NCI-H2196 treated with DMSO at 0.1 percent for 48 hours (cell line): Measurements from ENCODE around the gene LLGL1.

Source experiments
- DNase-seq: peaks from one replicate; lab custom pipeline; 2025; ENCODE audit not compliant: unreplicated experiment; lab: John Stamatoyannopoulos, UW

The LLGL1 gene

DNA sequence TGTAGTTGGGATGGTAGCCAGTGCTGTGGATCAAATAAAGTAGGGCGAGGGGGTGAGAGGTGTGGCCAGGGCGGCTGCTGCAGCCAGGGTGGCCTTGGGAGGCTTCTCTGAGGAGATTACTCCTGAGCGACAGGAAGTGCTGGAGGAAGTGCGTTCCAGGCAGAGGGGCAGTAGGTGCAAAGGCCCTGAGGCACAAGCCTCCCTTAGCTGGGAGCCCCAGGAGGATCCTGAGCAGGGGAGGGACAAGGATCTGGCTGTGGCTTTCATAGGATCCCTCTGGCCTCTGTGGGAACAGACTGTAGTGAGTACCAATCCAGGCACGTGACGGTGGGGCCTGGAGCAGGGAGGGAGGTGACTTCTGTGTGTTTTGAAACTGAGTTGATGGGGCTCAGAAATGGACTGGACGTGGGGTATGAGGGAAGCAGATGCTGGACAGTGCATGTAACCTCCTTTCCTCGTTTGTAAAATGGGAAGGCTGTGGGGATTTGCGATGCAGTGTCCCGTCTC is 2.8 kb downstream of the LLGL1 start:
- DNase-seq = no peak

DNA sequence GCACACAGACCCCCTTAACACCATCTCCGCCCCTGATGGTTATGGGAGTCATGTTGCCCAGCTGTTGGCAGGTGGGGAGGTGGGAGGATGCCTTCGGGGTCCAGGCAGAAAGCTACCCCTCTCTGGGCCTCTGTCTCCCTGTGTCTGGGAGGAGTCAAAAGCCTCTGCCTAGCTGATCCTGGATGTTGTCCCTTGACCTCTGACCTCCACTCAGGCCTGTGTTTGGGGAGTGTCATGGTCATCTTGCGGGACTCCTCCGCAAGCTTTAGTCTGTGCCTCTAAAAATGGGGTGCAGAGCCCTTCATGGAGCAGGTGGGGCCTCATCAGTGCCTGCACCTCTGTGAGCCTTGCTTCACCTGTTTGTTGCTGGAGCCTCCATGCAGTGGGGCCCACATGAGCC is 3.8 kb downstream of the LLGL1 start:
- no peak for DNase-seq

DNA sequence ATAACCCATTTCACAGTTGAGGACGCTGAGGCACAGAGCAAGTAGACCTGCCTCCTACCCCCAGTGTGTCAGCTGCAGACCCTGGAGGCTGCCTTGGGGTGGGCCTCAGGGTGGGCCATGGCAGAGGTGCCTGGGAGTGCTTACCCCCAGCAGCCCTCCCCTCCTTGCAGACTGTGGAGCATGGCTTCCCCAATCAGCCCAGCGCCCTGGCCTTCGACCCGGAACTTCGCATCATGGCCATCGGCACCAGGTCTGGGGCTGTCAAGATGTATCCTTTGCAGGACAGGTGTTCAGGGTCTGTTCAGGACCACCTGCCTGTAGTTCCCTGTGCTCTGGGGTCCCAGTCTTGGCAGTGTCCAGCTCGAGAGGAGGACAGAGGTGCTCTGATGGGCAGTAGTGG is 4.3 kb downstream of the LLGL1 start:
- no peak for DNase-seq

DNA sequence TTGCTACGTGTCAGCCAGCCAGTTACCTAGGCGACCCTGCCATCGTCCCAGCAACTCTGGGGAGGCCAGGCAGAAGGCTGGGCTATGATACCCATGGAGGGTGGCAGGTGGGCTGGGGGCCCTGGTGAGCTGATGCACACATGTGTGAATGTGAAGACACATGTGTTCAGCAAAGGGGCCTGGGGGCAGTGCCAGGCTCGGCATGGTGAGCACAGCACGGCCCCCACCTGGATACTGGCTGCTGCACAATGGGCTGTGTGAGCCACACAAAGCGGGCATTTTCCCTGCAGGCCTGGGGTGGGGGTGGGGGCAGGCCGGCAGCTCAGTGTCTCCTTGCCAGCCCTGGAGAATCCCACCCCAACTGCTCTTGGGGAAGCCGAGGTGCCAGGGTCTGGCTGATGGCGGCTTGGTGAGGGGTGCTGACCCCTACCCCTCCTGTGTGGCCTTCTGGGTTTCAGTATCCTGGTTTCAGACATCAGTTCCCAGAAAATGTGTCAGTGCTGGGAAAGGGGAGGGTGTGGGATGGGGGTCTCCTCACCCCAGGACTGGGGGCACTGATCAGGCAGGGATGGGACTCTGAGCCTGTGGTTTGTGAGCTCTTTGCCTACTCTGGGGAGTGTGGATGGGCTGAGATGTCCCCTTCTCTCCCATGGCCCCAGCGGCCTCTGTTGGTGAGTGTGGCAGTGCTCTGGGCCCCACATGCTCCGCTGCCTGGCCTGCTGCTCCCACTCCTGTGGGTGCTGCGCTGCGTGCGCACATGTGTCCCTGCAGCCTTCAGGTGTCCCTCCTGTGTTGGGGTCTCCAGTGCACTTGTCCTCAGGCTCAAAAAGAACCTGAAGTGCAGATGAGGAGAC is 5.1 kb downstream of the LLGL1 start:
- no peak for DNase-seq

DNA sequence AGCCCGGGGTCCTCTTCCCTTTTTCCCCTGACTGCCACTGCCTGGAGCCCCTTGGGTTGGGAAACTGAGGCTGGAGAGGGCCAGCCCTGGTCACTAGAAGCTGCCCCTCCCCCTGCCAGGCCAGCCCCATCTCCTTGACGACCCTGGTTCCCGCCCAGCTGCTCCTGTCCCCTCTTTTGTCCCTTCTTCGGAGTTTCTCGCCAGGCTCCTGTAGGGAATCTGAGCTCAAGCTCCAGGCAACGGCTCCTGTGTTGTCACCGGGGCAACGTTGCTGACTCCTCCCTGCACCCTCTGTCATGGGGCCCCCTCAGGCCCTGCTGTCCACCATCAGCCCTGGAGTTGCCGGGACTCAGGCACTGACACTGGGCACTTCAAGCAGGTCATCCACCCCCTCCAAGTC is 5.7 kb downstream of the LLGL1 start:
- DNase-seq = no peak

DNA sequence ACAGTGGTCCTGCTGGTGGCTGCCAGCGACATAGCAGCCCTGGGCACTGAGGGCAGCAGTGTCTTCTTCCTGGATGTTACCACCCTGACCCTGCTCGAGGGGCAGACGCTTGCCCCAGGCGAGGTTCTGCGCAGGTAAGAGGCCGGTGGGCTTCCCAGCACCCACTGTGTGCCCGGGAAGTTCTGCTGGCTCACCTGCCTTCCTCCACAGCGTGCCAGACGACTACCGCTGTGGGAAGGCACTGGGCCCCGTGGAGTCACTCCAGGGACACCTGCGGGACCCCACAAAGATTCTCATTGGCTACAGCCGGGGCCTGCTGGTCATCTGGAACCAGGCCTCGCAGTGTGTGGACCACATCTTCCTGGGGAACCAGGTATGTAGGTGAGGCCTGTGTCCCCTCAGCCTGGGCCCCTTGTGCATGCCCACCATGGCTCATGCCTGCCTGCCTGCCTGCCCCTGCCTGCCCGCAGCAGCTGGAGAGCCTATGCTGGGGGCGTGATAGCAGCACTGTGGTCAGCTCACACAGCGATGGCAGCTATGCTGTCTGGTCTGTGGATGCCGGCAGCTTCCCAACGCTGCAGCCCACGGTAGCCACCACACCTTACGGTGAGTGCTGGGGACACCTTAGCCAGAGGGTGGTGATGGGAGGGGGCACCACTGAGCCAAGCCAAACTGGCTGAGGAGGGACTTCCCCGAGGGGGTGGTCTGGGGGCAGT is 8.5 kb downstream of the LLGL1 start:
- DNase-seq = no peak

DNA sequence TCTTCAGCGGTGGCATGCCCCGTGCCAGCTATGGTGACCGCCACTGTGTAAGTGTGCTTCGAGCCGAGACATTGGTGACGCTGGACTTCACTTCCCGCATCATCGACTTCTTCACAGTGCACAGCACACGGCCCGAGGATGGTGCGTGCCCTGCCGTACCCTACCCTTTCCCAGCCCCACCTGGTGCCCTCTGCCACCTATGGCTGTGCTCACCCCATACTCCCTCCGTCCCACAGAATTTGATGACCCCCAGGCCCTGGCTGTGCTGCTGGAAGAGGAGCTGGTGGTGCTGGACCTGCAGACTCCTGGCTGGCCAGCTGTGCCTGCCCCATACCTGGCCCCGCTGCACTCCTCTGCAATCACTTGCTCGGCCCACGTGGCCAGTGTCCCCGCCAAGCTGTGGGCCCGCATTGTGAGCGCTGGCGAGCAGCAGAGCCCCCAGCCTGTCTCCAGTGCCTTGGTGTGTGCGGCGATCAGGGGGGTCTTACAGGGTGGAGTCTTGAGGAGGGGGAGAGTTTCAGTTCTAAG is 9.5 kb downstream of the LLGL1 start:
- no peak for DNase-seq

DNA sequence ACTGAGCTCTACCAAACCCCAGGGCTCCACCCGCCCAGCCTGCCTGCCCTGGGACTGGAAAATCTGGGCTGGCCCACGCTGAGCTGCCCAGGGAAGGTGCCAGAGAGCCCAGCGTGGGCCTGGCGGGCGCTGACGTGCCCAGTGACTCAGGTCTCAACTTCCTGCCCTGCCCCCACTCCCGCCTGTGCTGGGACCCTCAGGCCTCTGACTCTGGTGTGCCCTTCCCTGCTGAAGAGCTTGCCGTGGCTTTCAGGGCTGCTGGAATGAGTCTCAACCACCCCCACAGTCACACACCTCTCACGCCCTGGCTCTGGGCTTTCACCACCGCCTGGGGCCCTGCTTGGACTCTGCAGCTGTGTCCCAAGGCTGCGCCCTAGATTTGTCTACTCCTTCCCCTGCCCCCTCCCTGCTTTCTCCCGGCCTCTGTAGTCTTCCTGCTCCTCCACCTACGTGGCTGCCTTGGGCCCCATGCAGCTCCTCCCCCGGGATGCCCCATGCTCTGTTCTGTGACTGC is 10.4 kb downstream of the LLGL1 start:
- DNase-seq = no peak

DNA sequence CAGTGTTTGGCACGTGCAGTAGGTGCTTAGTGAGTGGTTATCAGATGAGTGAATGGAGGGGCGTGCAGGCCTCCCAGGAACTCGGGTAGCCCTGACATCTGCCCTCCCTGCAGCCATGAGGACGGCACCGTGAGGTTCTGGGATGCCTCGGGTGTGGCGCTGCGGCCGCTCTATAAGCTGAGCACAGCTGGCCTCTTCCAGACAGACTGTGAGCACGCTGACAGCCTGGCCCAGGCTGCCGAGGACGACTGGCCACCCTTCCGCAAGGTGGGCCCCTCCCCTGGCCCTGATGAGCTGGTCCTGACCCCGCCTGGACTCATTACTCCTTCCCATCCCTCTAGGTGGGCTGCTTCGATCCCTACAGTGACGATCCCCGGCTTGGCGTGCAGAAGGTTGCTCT is 11.1 kb downstream of the LLGL1 start:
- no peak for DNase-seq

DNA sequence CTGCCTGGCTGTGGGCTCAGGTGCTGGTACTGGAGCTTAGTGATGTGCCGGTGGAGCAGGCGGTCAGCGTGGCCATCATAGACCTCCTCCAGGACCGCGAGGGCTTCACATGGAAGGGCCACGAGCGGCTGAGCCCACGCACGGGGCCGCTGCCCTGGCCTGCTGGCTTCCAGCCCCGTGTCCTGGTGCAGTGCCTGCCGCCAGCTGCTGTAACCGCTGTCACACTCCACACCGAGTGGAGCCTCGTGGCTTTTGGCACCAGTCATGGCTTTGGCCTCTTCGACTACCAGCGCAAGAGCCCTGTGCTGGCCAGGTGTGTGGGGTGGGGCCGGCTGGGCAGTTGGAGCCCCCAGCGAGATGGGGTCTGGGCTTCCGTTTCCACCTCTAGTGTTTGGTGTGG is 12.0 kb downstream of the LLGL1 start:
- DNase-seq = no peak

DNA sequence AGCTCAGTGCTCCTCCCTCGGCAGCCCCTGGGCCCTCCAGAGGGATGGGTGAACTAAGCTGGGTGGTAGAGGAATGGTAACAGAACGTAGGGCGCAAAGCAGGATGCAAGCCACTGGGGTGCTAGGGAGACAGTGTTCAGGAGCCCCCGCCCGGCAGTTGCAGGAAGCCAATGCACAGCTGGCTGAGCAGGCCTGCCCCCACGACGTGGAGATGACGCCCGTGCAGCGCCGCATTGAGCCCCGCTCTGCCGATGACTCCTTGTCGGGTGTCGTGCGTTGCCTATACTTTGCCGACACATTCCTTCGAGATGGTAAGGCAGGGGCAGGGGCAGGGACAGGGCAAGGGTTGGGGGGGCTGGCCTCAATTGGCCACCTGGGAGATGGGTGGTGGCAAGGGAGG is 12.9 kb downstream of the LLGL1 start:
- no peak for DNase-seq

DNA sequence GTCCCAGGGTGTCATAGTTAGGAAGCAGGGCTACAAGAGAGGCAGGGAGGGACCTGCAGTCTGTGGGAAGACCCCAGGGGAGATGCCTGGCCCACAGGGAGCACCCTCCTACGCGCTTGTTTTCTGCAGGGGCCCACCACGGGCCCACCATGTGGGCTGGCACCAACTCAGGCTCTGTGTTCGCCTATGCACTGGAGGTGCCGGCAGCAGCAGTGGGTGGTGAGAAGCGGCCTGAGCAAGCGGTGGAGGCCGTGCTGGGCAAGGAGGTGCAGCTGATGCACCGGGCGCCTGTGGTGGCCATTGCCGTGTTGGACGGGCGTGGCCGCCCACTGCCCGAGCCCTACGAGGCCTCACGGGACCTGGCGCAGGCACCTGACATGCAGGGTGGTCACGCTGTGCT is 15.0 kb downstream of the LLGL1 start:
- DNase-seq = no peak

DNA sequence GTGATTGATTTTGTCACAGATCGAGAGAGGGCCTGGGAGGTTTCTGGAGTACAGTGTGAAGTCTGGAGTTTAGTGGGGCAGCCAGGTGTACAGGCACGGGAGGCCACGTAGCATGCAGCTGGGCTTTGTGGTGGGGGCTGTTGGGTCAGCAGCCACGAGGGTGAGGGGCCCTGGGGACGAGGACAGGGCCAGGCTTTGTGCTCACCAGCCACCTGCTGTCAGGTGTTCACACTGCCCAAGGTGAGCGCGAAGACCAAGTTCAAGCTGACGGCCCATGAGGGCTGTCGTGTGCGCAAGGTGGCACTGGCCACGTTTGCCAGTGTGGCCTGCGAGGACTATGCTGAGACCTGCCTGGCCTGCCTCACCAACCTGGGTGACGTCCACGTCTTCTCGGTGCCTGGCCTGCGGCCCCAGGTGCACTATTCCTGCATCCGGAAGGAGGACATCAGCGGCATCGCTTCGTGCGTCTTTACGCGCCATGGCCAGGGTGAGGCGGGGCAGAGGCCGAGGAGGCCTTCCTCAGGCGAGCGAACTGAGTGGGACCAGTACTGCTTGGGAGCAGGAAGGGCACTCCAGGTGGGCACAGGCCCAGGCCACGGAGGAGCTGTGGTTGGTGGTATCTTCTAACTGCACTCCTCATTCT is 15.9 kb downstream of the LLGL1 start:
- DNase-seq = no peak

DNA sequence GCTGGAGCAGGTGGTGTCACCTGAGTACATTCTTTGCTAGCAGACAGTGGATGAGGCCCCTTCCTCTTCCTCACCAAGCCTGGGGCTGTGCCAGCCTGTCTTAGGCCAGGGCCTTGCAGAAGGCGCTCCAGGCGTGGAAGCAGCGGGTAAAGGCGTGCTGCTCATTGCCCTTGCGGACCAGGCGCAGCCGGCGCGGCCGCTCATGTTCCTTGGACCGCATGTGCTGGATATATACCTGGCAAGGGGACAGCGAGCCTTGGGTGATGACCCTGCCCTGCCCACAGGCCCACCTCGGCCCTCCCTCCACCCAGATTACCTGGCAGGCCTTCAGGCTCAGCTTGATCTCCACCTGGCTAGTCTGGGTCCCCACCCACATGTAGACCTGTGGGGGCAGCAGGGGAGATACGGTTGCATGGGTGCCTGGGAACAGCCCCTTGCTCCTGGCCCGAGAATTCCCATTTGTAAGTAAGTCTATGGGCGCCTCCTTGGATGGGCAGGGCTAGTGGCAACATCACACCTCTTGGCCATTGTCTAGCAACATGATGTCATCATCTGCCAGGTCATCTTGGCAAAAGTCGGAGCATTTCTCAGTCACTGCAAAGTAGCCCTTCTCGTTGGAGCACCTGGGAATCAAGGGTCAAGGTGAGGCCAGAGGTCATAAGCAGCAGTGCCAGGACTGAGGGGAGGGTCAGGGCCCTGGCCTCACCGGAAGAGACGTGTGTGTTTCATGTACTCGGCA is 19.8 kb downstream of the LLGL1 start:
- DNase-seq = no peak

DNA sequence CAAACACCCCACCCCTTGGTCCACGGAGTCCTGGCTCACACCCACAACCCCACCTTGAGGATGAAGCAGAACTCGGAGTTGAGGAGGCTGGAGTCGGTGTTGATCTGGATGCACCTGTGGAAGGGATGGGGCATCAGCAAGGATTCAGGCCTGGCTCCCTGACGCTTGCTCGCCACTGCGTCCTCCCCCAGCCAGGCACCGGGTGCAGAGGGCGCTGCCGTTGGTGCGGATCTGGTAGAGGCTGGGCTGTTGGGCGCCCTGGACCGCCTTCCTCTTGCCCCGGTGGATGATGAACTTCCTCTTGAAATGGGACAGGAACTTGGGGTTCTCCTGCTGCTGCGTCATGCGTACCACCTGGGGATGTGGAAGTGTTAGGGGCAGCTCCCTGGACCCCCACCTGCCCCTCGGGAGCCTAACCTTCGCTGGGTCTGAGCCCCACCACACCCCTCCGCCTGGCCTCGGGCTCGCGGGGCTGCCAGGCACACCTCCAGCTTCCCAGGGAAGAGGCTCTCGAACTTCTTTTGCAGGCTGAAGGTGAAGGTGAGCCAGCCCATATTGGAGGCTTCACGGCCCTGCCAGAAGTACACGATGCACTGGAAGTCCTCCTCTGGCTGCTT is 20.8 kb downstream of the LLGL1 start:
- DNase-seq = no peak

DNA sequence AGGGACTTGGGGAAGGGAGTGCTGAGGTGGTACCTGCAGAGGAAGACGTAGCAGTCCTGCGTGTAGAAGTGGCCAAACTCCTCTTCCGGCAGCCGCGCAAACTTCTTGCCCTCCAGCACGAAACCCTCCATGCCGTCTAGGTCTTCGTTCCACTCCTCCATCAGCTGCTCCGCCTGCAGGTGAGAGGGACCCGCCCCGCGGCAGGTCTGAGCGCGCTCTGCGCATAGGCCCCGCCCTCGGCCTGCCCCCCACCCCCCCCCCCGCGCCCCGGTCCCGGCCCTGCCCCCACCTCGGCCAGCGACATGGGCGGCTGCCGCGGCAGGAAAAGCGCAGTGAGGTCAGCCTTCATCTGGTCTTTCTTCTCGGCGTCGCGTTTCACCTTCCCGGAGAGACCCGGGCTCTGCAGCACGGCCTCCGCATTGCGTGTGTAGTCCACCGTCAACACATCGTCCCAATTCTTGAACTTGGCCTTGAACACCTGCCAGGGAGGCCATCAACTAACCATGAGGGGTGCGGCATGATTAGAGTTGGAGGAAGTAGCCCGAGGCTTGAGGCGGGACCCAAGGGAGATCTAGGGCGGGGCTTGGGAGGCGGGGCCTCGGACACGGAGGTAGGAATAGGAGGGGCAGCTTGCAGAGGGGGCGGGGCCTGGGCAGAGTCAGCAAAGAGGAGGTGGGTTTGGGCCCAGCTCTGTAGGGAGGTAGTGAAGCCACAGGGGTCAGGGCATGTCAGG is 21.6 kb downstream of the LLGL1 start:
- DNase-seq = peak; percentile 68

DNA sequence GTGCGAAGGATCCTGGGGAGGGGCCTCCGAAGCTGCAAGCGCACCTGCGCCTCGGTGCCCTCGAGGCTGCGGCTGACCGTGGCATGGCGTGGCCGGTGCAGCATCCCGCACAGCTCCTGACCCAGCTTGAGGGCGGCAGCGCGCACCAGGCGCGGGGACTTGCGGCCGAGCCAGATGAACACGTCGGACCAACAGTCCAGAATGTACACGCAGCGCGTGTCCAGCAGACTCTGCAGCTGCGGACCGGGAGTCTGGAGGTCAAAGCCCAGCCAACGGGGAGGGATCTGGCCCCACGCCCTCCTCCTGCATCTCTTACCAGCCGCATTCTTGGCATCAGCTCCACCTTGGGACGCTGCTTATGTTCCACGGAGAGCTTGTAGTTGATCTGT is 22.2 kb downstream of the LLGL1 start:
- DNase-seq = no peak

DNA sequence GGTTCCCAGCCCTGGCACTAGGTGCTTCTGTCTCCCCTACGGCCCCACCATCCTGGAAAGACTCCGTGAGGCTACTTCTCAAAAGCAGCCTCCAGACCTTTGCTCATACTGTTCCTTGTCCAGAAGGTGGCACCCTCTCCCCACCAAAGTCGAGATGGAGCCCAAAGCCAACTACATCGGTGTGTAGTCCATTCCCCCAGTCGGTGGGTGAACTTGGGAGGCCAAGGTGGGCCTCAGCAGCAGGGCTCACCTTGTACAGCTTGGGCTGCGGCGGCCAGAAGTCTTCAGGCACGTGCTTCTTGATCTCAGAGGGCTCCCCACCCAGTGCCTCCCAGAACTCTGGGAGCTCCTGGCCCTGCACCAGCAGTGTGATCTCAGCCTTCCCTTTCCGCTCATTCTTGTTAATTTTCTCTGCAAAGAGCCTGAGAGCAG is 22.9 kb downstream of the LLGL1 start:
- peak; percentile 29 for DNase-seq

DNA sequence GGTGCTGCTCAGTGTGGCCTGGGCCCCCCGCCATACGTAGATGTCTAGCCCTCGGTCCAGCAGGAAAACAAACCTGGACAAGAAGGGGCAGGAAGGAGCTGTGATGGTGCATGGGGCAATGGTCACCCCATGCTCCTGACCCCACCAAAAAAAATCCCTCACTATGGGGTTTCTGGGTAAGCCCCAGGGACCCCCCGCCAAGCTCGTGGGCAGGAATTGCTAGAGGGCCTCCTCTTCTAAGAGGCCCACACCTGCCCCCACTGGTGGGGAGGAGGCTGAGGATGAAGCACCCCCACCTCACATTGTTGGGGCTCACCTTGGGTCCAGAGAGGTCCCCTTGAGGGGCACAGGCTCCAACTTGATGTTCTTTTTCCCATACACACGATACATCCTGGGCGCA is 23.4 kb downstream of the LLGL1 start:
- no peak for DNase-seq

DNA sequence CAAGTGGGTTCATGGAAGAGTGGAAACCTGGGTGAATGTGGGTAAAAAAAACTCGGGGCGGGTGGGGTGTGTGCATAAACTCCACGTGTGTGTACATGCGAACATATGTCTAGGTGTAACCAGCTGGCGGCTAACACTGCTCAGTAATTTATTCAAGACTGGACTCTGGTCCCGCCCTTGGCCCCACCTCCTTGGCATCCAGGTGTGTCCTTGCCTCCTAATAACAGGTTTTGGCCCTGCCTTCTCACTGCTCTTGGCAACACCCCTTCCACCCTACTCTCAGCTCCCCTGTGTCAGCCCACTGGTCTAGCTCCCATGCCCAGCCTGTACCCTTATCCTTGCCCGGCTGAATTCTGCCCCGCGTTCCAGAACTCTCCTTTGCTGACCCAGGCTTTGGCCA is 24.8 kb downstream of the LLGL1 start:
- peak; percentile 22 for DNase-seq
